Ramos (cell line): ENCODE results near the gene PPP3CA.
"Not testable (repeated sequence)": the region's sequence is repeated elsewhere in the genome, so short reads cannot be mapped to it uniquely, and the experiment has no call there.

Experiments
- in situ Hi-C: fragments of 300-500 bp; cut with MboI; formaldehyde crosslinking; loops from one replicate; pipeline ENCODE4 v1.14.3; 2022; ENCODE audit warnings: low sequenced_read_pairs; ENCODE audit not compliant: unreplicated experiment

PPP3CA gene

GRCh38 chr4:101155945-101156344, 191.4 kb downstream of the PPP3CA start:
- in situ Hi-C loops = no loop called here

- in situ Hi-C loops = no loop called here
These were observed 192.0 kb downstream of the PPP3CA start for GRCh38 chr4:101155368-101155767.

GRCh38 chr4:101153653-101154052, 193.7 kb downstream of the PPP3CA start:
- in situ Hi-C loops = no loop called here

GRCh38 chr4:101152521-101152920, 194.8 kb downstream of the PPP3CA start:
- in situ Hi-C loops = no loop called here

- in situ Hi-C loops = no loop called here
These were observed 198.8 kb downstream of the PPP3CA start for GRCh38 chr4:101148551-101148950.

- in situ Hi-C loops = no loop called here
These were observed 200.0 kb downstream of the PPP3CA start for GRCh38 chr4:101147283-101147682.

GRCh38 chr4:101145021-101145420, 202.3 kb downstream of the PPP3CA start:
- in situ Hi-C loops = no loop called here

GRCh38 chr4:101142259-101142658, 205.1 kb downstream of the PPP3CA start:
- in situ Hi-C loops = no loop called here

- in situ Hi-C loops = no loop called here
These were observed 205.5 kb downstream of the PPP3CA start for GRCh38 chr4:101141855-101142254.

GRCh38 chr4:101141230-101141629, 206.1 kb downstream of the PPP3CA start:
- in situ Hi-C loops = no loop called here

GRCh38 chr4:101140228-101140627, 207.1 kb downstream of the PPP3CA start:
- in situ Hi-C loops = no loop called here

GRCh38 chr4:101136373-101137370, 210.7 kb downstream of the PPP3CA start:
- in situ Hi-C loops = no loop called here

- in situ Hi-C loops = no loop called here
These were observed 211.8 kb downstream of the PPP3CA start for GRCh38 chr4:101135371-101136010.

- in situ Hi-C loops = not testable (repeated sequence)
These were observed 216.3 kb downstream of the PPP3CA start for GRCh38 chr4:101131058-101131457.

GRCh38 chr4:101128898-101129297, 218.4 kb downstream of the PPP3CA start:
- in situ Hi-C loops = not testable (repeated sequence)

- in situ Hi-C loops = no loop called here
These were observed 218.9 kb downstream of the PPP3CA start for GRCh38 chr4:101128473-101128872.

- in situ Hi-C loops = no loop called here
These were observed 220.0 kb downstream of the PPP3CA start for GRCh38 chr4:101127176-101127790.

GRCh38 chr4:101126059-101126458, 221.3 kb downstream of the PPP3CA start:
- in situ Hi-C loops = no loop called here

- in situ Hi-C loops = no loop called here
These were observed 222.0 kb downstream of the PPP3CA start for GRCh38 chr4:101125045-101125942.

- in situ Hi-C loops = no loop called here
These were observed 224.1 kb downstream of the PPP3CA start for GRCh38 chr4:101123231-101123630.
